ACC112 (cell line): ENCODE data around the gene NR0B2.

Experiments used
- H2AFZ ChIP-seq: fragments of 200-600 bp; sonication (generic); one replicate; pipeline ENCODE4 v1.6.0; 2017; ENCODE audit warnings: antibody characterized with exemption, low read length; ENCODE audit not compliant: unreplicated experiment
- H3K27ac ChIP-seq: fragments of 200-600 bp; sonication (generic); 2 replicates; pipeline ENCODE4 v1.5.1; 2014; ENCODE audit warnings: low read depth, mild to moderate bottlenecking, antibody characterized with exemption, low read length, moderate library complexity
- H3K27me3 ChIP-seq: fragments of 200-600 bp; sonication (generic); 2 replicates; pipeline ENCODE4 v1.6.1; 2014; ENCODE audit warnings: mild to moderate bottlenecking, antibody characterized with exemption, low read length, moderate library complexity, mixed read lengths; ENCODE audit not compliant: insufficient read depth
- H3K36me3 ChIP-seq: fragments of 200-600 bp; sonication (generic); 2 replicates; pipeline ENCODE4 v1.6.1; 2016; ENCODE audit warnings: mild to moderate bottlenecking, antibody characterized with exemption, low read length, moderate library complexity, mixed read lengths; ENCODE audit not compliant: insufficient read depth
- H3K4me1 ChIP-seq: fragments of 200-600 bp; sonication (generic); one replicate; pipeline ENCODE4 v1.6.1; 2016; ENCODE audit warnings: low read length, mixed read lengths; ENCODE audit not compliant: insufficient read depth, unreplicated experiment, control insufficient read depth
- H3K4me3 ChIP-seq: fragments of 200-600 bp; sonication (generic); 2 replicates; pipeline ENCODE4 v1.5.1; 2014; ENCODE audit warnings: mild to moderate bottlenecking, low read depth, low read length
- H3K79me2 ChIP-seq: fragments of 200-600 bp; sonication (generic); one replicate; pipeline ENCODE4 v1.6.0; 2016; ENCODE audit warnings: low read length; ENCODE audit not compliant: control insufficient read depth, unreplicated experiment, insufficient read depth

The NR0B2 gene, protein sequence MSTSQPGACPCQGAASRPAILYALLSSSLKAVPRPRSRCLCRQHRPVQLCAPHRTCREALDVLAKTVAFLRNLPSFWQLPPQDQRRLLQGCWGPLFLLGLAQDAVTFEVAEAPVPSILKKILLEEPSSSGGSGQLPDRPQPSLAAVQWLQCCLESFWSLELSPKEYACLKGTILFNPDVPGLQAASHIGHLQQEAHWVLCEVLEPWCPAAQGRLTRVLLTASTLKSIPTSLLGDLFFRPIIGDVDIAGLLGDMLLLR

DNA sequence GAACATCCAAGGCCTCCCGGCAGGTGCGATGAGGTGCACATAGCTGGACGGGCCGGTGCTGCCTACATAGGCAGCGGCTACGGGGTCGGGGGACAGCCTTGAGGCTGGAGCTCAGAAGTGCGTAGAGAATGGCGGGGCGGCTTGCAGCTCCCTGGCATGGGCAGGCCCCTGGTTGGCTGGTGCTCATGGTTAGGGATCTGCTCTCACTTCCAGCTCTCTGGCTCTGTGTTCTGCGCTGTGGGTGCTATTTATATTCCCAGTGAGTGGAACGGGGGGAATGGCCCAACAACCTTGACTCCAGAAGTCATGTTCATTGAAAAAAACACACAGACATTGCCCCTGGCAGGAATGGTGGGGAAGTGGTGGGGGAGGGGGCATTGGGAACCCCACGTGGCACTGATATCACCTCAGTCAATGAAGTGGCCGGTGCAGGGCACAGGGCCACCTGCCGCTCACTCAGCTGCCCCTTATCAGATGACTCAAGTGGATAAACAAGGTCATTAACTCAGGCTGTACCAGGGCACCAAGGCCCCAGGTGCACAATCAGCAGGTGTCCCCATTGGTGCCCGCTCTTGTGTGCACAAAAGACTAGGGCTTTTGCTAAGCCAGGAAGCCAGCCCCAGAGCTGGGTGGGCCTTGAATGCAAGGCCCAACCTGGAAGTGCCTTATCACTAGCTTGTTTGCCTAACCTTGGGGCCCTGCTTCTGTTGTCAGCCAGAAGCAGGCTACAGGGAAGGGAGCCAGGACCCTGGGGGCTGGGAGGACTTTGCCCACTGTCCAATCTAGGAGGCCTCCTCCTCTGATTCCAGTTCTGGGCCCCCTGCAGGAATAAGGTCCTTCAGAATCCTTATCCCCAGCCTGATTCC, at the start of gene NR0B2:
NR0B2 (minus strand) TSS at position 222 of the 866 bp plus-strand sequence; CDS start at position 187, 35 bp downstream.
- H3K27me3 ChIP-seq, result no peaks in the 10 kb centered on the region
- no peak within 1 kb of the TSS for H3K4me3 ChIP-seq
- no peaks in the 10 kb centered on the region for H3K79me2 ChIP-seq
- H3K4me1 ChIP-seq, result no peaks in the 10 kb centered on the region
- H3K36me3 ChIP-seq, result no peaks in the 10 kb centered on the region
- H3K27ac ChIP-seq, result no peak within 1 kb of the TSS
- H2AFZ ChIP-seq, result no peak within 1 kb of the TSS

DNA sequence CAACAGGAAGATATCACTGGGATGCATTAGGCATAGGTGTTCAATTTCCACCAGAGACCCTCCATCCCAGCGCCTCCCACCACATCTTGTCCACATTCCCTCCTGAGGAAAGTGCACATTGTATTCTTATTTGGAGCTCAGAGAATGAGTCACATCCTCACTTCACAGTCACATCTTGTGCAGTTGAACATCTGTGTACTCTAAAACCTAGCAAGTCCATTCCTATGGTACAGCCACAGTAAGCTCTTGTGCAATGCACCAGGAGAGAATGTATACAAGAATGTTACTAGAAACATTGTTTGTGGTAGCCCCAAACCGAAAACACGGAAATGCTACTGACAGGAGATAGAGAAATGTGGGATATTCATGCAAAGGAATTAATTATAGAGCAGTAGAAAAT, 48.1 kb upstream of the NR0B2 start:
- Histone ChIP-seq H3K4me1 (peaks cover 15% of the 10 kb centered on the region), H3K27ac (peak overlapping the region; percentile 25; the same call in 1 of the 2 replicates), H3K4me3 (no peak overlapping the region)

DNA sequence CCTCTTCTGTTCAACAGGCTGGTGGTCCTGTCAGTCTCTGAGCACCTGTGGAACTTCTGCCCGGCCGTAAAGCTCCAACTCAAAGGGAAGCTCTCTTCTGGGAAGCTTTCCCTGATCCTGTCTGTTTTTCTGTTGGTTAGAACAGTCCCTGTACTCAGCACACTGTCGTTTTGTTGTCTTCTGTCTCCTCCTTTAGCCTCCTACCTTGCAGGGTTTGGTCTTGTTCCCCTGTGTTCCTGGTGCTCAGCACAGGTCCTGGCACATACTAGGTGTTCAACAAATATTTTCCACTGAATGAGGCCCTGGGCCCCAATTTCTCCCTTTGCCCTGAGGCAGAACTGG, 46.8 kb upstream of the NR0B2 start:
- H3K27me3 ChIP-seq, result peaks cover 32% of the 10 kb centered on the region
- no peak overlapping the region for H3K4me3 ChIP-seq
- peaks cover 15% of the 10 kb centered on the region for H3K4me1 ChIP-seq
- H3K27ac ChIP-seq, result no peak overlapping the region
- no peak overlapping the region for H2AFZ ChIP-seq
- no peaks in the 10 kb centered on the region for H3K79me2 ChIP-seq
- peaks cover 3% of the 10 kb centered on the region; the same call in 1 of the 2 replicates for H3K36me3 ChIP-seq

More for the DNA sequence above, 48.1 kb upstream of the NR0B2 start:
- H3K27me3 ChIP-seq, result peaks cover 24% of the 10 kb centered on the region
- no peaks in the 10 kb centered on the region for H3K79me2 ChIP-seq
- no peak overlapping the region for H2AFZ ChIP-seq
- no peaks in the 10 kb centered on the region for H3K36me3 ChIP-seq

DNA sequence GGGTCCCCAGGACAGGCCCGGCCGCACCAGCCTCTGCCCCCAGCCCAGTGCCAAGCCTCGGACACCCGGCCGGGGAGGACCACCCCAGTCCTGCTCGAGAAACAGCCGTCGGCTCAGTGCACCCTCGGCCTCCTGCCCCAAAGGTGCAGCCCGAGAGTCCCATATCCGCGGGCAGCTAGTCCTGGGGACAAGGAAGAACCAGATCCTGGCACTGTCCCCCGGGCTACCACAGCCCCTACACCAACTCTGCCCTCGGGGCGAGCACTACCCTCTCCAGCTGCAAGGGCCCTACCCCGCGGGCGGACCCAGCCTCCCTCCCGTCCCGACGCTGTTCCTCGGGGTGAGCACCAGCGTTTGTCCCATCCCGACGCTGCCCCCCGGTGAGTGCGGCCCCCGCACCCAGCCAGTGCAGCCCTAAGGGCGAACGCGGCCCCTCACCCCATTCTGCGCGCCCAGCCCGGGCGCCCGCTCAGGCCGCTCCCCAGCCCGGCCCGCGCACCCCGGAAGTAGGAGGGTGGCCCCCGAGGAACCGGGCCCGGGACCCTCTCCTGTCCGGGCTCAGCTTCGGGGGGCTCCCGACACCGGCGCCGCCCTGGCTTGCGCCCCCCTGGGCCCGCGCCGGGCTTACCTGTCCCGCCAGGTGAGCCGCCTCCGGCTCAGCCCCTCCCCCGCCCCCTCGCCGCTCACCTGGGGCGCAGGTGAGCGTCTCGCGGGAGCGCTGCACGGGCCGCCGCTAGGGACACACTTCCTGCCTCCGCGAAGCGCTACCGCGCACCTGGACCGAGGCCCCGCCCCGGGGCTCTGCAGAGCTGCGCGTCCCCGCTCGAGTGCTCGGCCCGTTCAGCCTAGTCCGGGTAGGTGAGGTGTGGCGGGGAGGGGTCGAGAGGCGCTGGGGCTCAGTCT, 46.2 kb upstream of the NR0B2 start, which contains the start of gene KDF1:
KDF1 (minus strand) TSS at position 747 of the 903 bp plus-strand sequence. CDS start 8,088 bp downstream, outside the sequence.
- H3K27me3 ChIP-seq, result peaks cover 32% of the 10 kb centered on the region
- no peak within 1 kb of the TSS for H3K27ac ChIP-seq
- peak within 1 kb of the TSS; percentile 42; the same call in 1 of the 2 replicates for H3K4me3 ChIP-seq
- peaks cover 15% of the 10 kb centered on the region for H3K4me1 ChIP-seq
- H3K36me3 ChIP-seq, result peaks cover 3% of the 10 kb centered on the region; the same call in 1 of the 2 replicates
- H2AFZ ChIP-seq, result no peak within 1 kb of the TSS
- H3K79me2 ChIP-seq, result no peaks in the 10 kb centered on the region

DNA sequence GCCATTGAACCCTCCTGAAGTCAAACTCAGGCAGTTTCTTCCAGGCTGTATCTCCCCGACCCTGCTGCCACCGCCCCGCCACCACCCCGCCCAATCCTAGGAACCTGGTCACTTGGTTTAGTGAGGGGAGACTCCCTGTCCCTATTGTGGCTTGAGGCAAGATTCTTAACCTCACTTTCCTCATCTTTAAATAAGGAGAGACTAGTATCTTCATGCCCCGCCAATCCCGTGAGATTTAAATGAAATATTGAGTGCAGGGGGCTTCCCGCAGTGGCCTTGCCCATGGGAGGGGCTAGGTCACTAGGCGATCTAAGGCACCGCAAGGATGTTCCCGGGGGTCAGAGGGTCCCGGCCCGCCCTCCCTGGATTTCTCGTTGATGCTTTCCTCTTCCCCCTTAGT, 45.5 kb upstream of the NR0B2 start:
- no peak overlapping the region for H2AFZ ChIP-seq
- peaks cover 15% of the 10 kb centered on the region for H3K4me1 ChIP-seq
- no peaks in the 10 kb centered on the region for H3K79me2 ChIP-seq
- peaks cover 32% of the 10 kb centered on the region for H3K27me3 ChIP-seq
- peaks cover 3% of the 10 kb centered on the region; the same call in 1 of the 2 replicates for H3K36me3 ChIP-seq
- H3K4me3 ChIP-seq, result no peak overlapping the region
- H3K27ac ChIP-seq, result no peak overlapping the region

DNA sequence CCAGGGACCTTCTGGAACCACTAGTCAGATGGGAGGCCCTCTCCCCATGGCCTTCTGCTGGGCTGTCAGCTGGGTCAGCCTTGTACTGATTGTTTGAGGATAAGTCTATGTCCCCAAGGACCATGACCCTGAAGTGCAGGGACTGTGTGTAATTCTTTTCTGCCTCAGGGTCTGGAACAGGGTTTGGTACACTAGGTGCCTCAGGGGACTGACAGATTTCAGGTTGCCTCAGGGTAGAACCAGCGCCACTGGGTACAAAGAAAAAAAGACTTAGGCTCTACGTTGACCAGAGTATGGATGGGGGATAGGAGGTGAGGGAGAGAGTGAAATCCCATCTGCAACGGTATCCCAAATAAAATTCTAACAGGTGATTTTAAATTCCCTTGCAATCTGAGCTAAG, 43.5 kb upstream of the NR0B2 start:
- Histone ChIP-seq H3K27me3 (peaks cover 32% of the 10 kb centered on the region), H3K4me1 (peaks cover 14% of the 10 kb centered on the region), H3K79me2 (no peaks in the 10 kb centered on the region), H3K4me3 (no peak overlapping the region), H2AFZ (no peak overlapping the region), H3K27ac (no peak overlapping the region), H3K36me3 (peaks cover 3% of the 10 kb centered on the region; the same call in 1 of the 2 replicates)

DNA sequence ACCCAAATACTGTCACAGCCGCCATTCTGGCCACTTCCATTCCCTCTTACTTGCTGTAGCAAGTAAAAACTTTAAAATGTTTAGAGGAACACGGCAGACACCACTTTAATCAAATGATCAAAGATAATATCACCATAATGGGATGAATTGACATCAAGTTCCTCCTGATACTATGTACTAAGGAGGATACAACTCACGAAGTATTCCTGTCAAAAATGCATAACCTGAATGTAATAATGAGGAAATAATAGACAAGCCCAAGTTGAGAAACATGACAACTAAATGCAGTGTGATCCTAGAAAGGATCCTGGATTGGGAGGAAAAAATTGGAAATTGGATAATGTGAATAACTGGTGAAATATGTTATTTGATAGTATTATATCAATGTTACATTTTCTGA, 42.5 kb upstream of the NR0B2 start:
- Histone ChIP-seq H3K4me3 (no peak overlapping the region), H3K27me3 (peaks cover 32% of the 10 kb centered on the region), H2AFZ (no peak overlapping the region), H3K4me1 (peaks cover 4% of the 10 kb centered on the region), H3K27ac (no peak overlapping the region), H3K36me3 (peaks cover 3% of the 10 kb centered on the region; the same call in 1 of the 2 replicates), H3K79me2 (no peaks in the 10 kb centered on the region)

DNA sequence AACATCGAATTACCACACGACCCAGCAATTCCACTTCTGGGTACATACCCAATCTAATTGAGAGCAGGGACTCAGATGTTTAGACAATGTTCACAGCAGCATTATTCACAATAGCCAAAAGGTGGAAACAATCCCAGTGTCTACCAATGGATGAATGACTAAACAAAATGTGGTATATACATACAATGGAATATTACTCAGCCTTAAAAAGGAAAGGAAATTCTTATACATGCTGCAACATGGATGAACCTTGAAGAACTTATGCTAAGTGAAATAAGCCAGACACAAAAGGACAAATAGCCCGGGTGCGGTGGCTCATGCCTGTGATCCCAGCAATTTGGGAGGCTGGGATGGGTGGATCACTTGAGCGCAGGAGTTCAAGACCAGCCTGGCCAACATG, 39.6 kb upstream of the NR0B2 start:
- Histone ChIP-seq H3K4me1 (no peaks in the 10 kb centered on the region), H3K27me3 (peaks cover 10% of the 10 kb centered on the region; the same call in 1 of the 2 replicates), H2AFZ (no peak overlapping the region), H3K36me3 (peaks cover 3% of the 10 kb centered on the region; the same call in 1 of the 2 replicates), H3K79me2 (no peaks in the 10 kb centered on the region), H3K4me3 (no peak overlapping the region), H3K27ac (no peak overlapping the region)

DNA sequence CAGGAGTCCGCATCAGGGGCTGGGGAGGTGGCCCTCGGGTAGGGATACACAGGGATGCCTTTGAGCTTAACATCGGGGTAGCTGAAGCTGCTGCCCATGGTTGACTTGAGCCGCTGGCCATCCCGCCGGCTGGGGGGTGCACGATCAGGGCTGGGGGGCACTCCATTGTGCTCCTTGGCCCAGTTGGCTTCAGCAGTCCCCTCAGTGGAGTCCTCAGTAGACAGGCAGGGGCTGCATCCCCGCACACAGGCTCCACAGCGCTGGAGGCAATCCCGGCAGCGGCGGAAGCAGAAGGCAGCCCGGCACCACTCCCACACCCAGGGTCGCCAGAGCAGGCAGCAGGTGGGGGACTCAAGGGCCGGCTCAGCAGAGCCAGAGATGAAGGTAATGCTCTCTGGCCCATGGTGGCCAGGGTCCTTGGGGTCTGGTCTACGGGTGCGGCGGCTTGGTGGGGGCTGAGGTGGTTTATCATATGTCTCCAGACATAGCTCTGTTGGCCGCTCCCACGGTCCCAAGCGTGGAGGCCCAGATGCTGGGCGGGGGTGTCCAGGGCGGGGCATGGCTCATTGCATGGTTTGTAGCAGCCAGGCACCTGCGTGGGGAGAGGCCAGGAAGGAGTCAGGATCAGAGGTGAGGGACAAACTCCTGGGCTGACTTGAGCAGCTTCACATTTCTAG, 38.2 kb upstream of the NR0B2 start:
- Histone ChIP-seq H3K4me3 (no peak overlapping the region), H3K27ac (no peak overlapping the region), H3K27me3 (peaks cover 8% of the 10 kb centered on the region; the same call in 1 of the 2 replicates), H3K4me1 (no peaks in the 10 kb centered on the region), H2AFZ (no peak overlapping the region), H3K36me3 (peaks cover 3% of the 10 kb centered on the region; the same call in 1 of the 2 replicates), H3K79me2 (no peaks in the 10 kb centered on the region)
